AML-193 (cell line): ENCODE data around the gene THBS3.
"Not testable (repeated sequence)": the region's sequence is repeated elsewhere in the genome, so short reads cannot be mapped to it uniquely, and the experiment has no call there.

Experiments used
- DNase-seq, 2 experiments: peaks; one replicate each; lab custom pipeline; 2025; lab: John Stamatoyannopoulos, UW

The THBS3 gene

GRCh38 chr1:155235375-155235774, 27.7 kb upstream of the THBS3 start:
- not testable (repeated sequence) for DNase-seq

GRCh38 chr1:155233502-155233901, 25.8 kb upstream of the THBS3 start:
- DNase-seq: not testable (repeated sequence)

DNA sequence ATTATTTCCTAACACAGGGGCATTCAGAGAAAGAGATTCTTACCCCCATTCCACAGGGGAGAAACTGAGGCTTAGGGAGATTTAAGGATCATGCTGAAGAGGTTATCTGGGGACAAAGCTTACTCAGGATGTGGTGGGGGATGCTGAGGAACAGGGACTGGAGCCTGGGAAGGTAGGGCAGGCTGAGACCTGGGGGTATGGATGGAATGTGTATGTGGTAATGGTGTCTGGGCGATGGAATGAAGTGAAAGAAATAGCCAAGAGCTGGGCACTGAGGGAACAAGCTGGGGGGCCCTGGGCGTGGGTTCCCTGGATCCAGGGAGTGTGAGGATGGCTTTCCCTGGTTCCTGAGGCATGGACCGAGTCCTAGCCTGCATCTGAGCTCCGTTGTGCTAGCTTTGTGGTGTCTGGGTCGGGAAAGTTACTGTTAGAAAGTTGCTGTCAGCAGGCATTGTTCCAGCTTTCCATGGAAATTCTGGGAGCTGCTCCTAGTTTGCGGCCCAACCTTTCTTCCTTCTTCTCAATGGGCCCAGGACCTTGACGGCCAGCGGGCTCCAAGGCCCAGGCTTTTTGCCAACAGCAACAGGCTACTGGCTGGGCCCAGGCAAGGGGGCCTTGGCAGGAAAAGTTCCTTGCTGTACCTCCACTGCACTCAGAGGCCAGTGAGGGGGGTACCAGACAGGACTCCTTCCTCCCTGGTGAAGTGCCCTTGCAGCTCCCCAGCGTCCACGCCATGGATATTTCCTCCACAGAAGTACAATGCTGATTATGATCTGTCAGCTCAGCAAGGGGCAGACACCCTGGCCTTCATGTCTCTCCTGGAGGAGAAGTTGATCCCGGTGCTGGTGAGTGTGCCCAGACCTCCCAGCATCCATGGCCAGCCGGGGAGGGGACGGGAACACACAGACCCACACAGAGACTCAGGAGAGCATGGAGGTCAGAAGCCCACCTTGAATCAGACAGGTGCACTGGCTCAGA, 24.6 kb upstream of the THBS3 start:
- not testable (repeated sequence) for DNase-seq

- DNase-seq: not testable (repeated sequence)
Observed at GRCh38 chr1:155231302-155231701, 23.6 kb upstream of the THBS3 start.

DNA sequence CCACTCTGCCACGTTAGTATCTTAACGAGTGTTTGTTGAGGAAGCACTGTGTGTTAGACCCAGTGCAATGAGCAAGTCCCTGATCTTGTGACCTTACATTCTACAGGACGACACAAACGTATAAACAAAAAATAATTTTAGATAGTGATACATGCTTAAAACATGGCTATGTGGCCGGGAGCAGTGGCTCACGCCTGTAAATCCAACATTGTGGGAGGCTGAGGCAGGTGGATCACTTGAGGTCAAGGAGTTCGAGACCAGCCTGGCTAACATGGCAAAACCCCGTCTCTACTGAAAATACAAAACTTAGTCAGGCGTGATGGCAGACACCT, 20.4 kb upstream of the THBS3 start:
- DNase-seq: no peak

DNA sequence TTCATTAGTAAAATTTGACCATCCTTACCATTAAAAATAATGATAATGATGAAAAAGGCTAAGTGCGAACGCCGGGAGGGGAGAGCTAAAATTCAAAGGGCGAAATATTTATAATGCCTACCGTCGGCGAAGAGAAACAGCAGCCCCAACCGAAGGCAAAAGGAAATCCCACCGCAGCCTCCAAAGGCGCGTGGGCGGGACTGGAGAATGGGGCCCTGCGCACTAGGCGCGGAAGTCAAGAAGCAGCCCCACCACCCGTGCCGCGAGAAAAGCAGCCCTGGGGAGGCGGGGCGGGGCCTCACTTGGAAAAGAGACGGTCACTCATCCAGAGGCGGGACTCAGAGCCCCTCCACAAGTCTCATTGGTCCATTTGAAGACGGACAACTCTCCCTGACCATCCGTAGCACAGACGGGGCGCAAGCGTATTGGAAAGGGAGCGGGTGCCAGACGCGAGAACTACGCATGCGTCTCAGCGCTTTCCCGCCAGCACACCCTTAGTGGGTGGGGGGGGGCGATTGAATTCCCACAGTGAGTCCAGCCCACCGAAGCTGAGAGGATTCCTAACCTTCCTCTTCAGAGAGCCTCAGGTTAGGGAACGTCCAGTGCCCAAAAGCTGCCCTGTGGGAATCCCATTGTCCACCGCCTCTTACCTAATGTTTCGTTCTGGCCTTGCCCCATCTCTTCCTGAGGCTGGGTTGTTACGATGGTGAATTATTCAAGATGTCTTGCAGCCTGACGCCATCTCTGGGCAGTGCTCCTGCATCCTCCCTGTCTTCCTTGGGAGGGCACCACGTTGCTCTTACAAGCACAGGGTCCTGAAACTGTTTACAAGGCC, 19.8 kb upstream of the THBS3 start:
- DNase-seq: peak; percentile 96 to 97

DNA sequence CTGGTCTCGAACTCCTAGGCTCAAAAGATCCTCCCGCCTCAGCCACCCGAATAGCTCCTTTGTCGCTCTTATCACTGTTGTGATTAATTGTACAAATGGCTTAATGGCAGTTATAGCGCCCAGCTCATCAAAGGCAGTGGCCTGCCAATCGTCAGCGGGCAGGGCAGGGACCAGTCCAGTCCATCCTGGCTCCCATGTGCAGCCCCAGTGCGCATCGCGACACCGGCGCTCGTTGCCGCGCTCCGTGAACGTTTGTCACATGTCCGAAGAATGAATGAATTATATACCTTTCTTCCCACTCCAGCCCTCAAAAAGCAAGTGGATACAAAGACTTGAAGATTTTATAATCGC, 19.2 kb upstream of the THBS3 start:
- peak in 1 of 2 experiments; percentile 51 for DNase-seq

- peak; percentile 92 to 95 for DNase-seq
Observed at GRCh38 chr1:155226188-155226909, 18.7 kb upstream of the THBS3 start.

- DNase-seq: not testable (repeated sequence)
Observed at GRCh38 chr1:155225404-155225759, 17.7 kb upstream of the THBS3 start.

- DNase-seq: no peak
Observed at GRCh38 chr1:155223047-155223446, 15.3 kb upstream of the THBS3 start.

- DNase-seq: not testable (repeated sequence)
Observed at GRCh38 chr1:155220211-155220965, 12.7 kb upstream of the THBS3 start.

DNA sequence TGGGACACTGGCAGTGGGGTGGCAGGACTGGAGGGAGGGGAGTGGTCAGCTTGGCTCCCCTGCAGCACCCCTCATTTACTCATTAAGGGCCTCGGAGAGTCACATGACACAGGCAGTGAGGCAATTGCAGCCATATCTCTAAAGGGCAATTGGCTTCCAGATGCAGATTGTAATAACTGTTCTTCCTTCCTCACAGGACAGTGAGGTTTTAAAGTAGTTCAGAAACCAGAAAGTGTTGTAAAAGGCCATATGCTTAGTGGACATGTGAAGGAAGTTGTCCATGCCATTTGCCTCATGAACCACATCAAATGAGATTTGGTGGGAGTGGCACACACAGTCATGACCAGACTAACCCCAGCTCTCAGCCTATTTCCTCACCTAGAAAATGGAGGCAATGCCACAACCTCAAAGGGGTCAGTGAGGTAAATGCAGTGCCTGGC, 11.9 kb upstream of the THBS3 start:
- DNase-seq: peak; percentile 80 to 86

DNA sequence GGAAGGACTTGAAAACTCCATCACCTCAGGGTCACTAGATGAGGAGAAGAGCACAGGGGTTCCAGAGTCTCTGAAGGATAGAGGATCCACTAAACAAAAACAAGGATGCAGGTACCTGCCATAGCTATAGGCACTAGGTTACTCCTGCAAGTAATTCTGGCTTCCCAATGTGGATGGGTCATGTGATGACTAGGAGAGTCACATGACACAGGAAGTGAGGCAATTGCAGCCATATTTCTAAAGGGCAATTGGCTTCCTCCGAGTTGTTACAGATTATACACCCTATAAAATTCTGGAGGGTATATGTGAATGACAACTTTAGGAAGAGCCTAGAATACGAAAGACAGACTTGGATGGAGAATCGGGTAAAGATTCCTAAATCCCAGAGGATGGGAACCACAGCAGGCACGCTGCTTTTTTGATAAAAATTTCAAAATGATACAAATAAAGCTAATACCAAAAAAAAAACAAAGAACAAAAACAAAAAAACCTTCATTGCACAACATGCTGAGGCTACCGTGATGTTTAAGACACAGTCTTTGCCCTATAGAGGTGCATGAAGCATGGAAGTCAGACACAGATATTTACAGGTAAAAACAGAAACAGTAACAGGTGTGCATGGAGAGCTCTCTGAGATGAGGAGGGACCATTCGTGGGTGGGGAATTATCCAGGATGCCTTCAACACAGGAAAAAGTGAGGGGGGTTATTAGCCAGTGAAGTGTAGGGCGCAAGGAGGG, 11.3 kb upstream of the THBS3 start:
- no peak for DNase-seq

DNA sequence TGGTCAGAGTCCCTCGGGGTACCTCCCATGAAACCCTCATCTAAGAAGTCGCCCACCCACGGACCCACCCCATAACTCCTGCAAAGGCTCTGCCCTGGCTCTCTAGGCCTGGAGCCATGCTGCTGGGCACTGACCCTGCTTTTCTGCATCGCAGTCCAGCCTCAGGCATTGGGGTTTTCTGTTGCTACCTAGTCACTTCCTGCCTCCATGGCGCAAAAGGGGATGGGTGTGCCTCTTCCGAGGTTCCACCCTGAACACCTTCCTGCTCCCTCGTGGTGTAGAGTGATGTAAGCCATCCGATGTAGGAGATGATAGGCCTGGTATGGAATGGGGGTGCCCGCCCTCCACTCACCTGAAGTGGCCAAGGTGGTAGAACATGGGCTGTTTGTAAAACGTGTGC, 7.0 kb upstream of the THBS3 start:
- not testable (repeated sequence) for DNase-seq

DNA sequence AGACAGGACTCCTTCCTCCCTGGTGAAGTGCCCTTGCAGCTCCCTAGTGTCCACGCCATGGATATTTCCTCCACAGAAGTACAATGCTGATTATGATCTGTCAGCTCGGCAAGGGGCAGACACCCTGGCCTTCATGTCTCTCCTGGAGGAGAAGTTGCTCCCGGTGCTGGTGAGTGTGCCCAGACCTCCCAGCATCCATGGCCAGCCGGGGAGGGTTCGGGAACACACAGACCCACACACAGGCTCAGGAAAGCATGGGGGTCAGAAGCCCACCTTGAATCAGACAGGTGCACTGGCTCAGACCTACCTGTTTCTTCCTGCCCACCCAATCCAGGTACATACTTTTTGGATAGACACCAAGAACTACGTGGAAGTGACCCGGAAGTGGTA, 4.3 kb upstream of the THBS3 start:
- not testable (repeated sequence) for DNase-seq

GRCh38 chr1:155211381-155212050, 3.8 kb upstream of the THBS3 start:
- not testable (repeated sequence) for DNase-seq

- peak; percentile 40 to 42 for DNase-seq
Observed at GRCh38 chr1:155210314-155211104, 2.8 kb upstream of the THBS3 start.

- no peak for DNase-seq
Observed at GRCh38 chr1:155209312-155209721, 1.6 kb upstream of the THBS3 start.

- DNase-seq: peak; percentile 63 to 67
Observed at GRCh38 chr1:155208541-155209311, 1.0 kb upstream of the THBS3 start, which contains the start of gene MTX1. Gene MTX1 (plus strand): TSS chr1:155208695. CDS start chr1:155208805, 110 bp downstream.
